ENCODE data around the gene TRIM40. TPM values are rescaled to one million over a fixed set of nuclear protein-coding genes. Genes with fewer than 3 reads are reported as not detected.

TRIM40 gene
- total and polyA plus RNA-seq, 2 of the 13 experiments (the other 11 are each of a cell fraction or from before 2014, with no cell fraction given): 0.58 TPM; not detected in 1

GRCh38 chr6:30163090-30163917, 27.4 kb downstream of the TRIM40 start, which contains the start of gene TRIM15 (continued):
- TF ChIP-seq ZNF678 (CRISPR knock-in tag; IDR thresholded peaks at IDR 0.05) (peak; percentile 70), HMGA1 (CRISPR knock-in tag; conservative IDR thresholded peaks at IDR 0.05) (no peak), IRX3 (CRISPR knock-in tag; IDR thresholded peaks at IDR 0.05; ENCODE audit: borderline replicate concordance, low read depth) (peak; percentile 43; the same call in 1 of the 2 replicates), JDP2 (CRISPR knock-in tag; IDR thresholded peaks at IDR 0.05; ENCODE audit: borderline replicate concordance) (no peak), ESRRA (CRISPR knock-in tag; IDR thresholded peaks at IDR 0.05; ENCODE audit: low read depth) (peak; percentile 51; the same call in 1 of the 2 replicates), MBNL3 (CRISPR knock-in tag; conservative IDR thresholded peaks at IDR 0.05) (no peak), GMEB2 (CRISPR knock-in tag; IDR thresholded peaks at IDR 0.05; ENCODE audit: low read depth) (no peak), ZMAT3 (CRISPR knock-in tag; conservative IDR thresholded peaks at IDR 0.05) (peak; percentile 85; the same call in 1 of the 2 replicates), ZMYM4 (CRISPR knock-in tag; IDR thresholded peaks at IDR 0.05) (peak; percentile 73; the same call in 1 of the 2 replicates), HHEX (CRISPR knock-in tag; IDR thresholded peaks at IDR 0.05) (peak; percentile 53), PHB2 (IDR thresholded peaks at IDR 0.05; ENCODE audit: partially characterized antibody) (no peak), ZNF263 (CRISPR knock-in tag; IDR thresholded peaks at IDR 0.05) (no peak), ZNF547 (CRISPR knock-in tag; IDR thresholded peaks at IDR 0.05) (no peak), ADNP (CRISPR knock-in tag; IDR thresholded peaks at IDR 0.05) (no peak), HOXD1 (CRISPR knock-in tag; IDR thresholded peaks at IDR 0.05) (no peak), ZNF644 (CRISPR knock-in tag; IDR thresholded peaks at IDR 0.05; ENCODE audit: low read depth) (peak; percentile 70)
- TF ChIP-seq, protein P1, sequence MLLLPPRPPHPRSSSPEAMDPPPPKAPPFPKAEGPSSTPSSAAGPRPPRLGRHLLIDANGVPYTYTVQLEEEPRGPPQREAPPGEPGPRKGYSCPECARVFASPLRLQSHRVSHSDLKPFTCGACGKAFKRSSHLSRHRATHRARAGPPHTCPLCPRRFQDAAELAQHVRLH (CRISPR knock-in tag; IDR thresholded peaks at IDR 0.05; ENCODE audit: borderline replicate concordance, low read depth): no peak; the same call in 1 of the 2 replicates
- TF ChIP-seq, protein P2, sequence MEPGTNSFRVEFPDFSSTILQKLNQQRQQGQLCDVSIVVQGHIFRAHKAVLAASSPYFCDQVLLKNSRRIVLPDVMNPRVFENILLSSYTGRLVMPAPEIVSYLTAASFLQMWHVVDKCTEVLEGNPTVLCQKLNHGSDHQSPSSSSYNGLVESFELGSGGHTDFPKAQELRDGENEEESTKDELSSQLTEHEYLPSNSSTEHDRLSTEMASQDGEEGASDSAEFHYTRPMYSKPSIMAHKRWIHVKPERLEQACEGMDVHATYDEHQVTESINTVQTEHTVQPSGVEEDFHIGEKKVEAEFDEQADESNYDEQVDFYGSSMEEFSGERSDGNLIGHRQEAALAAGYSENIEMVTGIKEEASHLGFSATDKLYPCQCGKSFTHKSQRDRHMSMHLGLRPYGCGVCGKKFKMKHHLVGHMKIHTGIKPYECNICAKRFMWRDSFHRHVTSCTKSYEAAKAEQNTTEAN (CRISPR knock-in tag; conservative IDR thresholded peaks at IDR 0.05): 0 out of 2 replicates have a peak, but pooled peaks have one; percentile 27
- TF ChIP-seq, protein P3, sequence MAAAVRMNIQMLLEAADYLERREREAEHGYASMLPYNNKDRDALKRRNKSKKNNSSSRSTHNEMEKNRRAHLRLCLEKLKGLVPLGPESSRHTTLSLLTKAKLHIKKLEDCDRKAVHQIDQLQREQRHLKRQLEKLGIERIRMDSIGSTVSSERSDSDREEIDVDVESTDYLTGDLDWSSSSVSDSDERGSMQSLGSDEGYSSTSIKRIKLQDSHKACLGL (CRISPR knock-in tag; IDR thresholded peaks at IDR 0.05): no peak; the same call in 1 of the 2 replicates
- TF ChIP-seq, protein P4, sequence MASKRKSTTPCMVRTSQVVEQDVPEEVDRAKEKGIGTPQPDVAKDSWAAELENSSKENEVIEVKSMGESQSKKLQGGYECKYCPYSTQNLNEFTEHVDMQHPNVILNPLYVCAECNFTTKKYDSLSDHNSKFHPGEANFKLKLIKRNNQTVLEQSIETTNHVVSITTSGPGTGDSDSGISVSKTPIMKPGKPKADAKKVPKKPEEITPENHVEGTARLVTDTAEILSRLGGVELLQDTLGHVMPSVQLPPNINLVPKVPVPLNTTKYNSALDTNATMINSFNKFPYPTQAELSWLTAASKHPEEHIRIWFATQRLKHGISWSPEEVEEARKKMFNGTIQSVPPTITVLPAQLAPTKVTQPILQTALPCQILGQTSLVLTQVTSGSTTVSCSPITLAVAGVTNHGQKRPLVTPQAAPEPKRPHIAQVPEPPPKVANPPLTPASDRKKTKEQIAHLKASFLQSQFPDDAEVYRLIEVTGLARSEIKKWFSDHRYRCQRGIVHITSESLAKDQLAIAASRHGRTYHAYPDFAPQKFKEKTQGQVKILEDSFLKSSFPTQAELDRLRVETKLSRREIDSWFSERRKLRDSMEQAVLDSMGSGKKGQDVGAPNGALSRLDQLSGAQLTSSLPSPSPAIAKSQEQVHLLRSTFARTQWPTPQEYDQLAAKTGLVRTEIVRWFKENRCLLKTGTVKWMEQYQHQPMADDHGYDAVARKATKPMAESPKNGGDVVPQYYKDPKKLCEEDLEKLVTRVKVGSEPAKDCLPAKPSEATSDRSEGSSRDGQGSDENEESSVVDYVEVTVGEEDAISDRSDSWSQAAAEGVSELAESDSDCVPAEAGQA (IDR thresholded peaks at IDR 0.05; ENCODE audit: low read depth): no peak; the same call in 1 of the 2 replicates
- TF ChIP-seq, protein P4 (CRISPR knock-in tag; IDR thresholded peaks at IDR 0.05; ENCODE audit: borderline replicate concordance): no peak

Data from HepG2 (cell line).